ENCODE measurements around the gene NID2.
A peak's percentile ranks its signal among the peaks of the same experiment; 100 is the strongest.

The NID2 gene

GRCh38 chr14:52033101-52033642 lies 35.7 kb downstream of the NID2 start:
- DNase-seq (ENCODE audit: low read depth, low spot score), result no peak
- no peak overlapping the region for H3K27ac ChIP-seq

- DNase-seq (ENCODE audit: low read depth, low spot score), result no peak
Observed at GRCh38 chr14:52032204-52032801, 36.6 kb downstream of the NID2 start.

GRCh38 chr14:52031781-52032180 lies 37.1 kb downstream of the NID2 start:
- DNase-seq (ENCODE audit: low read depth, low spot score), result no peak
- no peak overlapping the region for H3K27ac ChIP-seq

More at GRCh38 chr14:52032204-52032801, 36.6 kb downstream of the NID2 start:
- no peak overlapping the region for H3K27ac ChIP-seq

GRCh38 chr14:52029881-52030280 lies 39.0 kb downstream of the NID2 start:
- H3K27ac ChIP-seq, result no peak overlapping the region
- no peak for DNase-seq (ENCODE audit: low read depth, low spot score)

- no peak for DNase-seq (ENCODE audit: low read depth, low spot score)
- H3K27ac ChIP-seq, result no peak overlapping the region
Observed at GRCh38 chr14:52026901-52027300, 42.0 kb downstream of the NID2 start.

GRCh38 chr14:52026017-52026660 lies 42.7 kb downstream of the NID2 start:
- no peak overlapping the region for H3K27ac ChIP-seq

GRCh38 chr14:52025310-52025709 lies 43.5 kb downstream of the NID2 start:
- H3K27ac ChIP-seq, result peak overlapping the region; percentile 31
- DNase-seq (ENCODE audit: low read depth, low spot score), result no peak

More at GRCh38 chr14:52026017-52026660, 42.7 kb downstream of the NID2 start:
- DNase-seq (ENCODE audit: low read depth, low spot score), result no peak

GRCh38 chr14:52023518-52023917 lies 45.3 kb downstream of the NID2 start:
- H3K27ac ChIP-seq, result no peak overlapping the region
- no peak for DNase-seq (ENCODE audit: low read depth, low spot score)

GRCh38 chr14:52021957-52022600 lies 46.8 kb downstream of the NID2 start:
- no peak for DNase-seq (ENCODE audit: low read depth, low spot score)

DNA sequence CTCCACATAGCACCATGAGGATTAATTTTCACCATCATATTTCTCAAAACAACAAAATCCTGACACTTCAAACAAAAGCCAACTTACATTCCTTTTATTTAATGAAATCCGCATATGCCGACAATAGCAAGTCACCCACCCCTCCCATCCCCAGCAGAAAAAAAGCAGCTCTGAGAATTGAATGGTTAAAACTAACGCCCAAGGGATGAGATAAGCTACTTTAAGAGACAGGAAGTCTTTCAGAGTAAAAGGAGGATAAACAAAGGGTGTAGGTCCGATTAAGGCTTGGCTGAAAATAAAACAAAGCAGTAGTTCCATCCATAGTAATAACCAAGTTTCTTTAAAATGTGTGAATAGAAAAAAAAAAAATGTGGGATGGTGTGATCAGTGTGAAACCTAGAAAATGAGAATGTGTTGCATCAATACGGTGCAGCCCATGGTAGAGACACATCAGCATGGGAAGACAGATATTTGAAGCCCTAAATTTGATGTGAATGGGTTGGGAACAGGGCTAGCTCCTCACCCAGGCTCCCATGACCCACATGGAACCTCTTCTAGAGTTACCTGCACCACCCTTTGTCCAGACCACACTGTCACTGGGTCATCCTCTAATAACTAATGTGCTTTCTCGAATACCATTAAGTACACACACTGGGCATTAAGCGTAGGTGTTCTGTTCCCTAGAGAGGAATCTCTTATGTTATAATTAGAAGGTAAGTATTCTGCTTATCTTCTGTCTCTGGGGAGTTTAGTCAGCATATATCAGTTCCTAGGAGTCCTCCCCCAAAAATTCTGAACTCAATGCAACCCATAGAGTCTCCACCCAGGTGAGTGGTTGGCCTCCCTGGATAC lies 47.8 kb downstream of the NID2 start:
- DNase-seq (ENCODE audit: low read depth, low spot score), result no peak
- H3K27ac ChIP-seq, result no peak overlapping the region

More at GRCh38 chr14:52021957-52022600, 46.8 kb downstream of the NID2 start:
- no peak overlapping the region for H3K27ac ChIP-seq

DNA sequence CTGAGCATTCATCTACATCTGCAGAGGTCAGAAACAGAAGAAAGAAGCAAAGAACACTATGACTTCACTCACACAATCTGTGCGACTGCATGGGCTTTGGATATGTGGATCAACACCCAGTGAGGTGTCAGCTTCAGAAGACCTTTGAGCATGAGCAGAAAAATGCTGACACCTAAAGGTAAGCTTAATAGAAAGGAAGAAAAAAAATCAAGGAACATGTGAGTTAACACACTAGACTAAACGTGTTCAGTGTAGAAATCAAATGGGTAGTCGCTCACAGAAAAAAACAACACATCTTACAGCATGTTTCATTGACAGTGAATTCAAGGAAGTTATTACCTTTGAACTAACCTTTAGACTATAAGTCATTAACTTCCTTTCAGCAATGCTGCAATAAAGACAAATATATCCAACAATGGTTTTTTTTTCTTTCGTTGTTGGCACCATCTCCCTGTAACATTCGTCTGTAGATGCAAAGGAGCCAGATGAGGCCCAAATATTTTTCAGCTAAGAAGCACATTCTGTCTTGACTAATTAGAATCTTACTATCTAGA lies 48.6 kb downstream of the NID2 start:
- DNase-seq (ENCODE audit: low read depth, low spot score), result no peak
- H3K27ac ChIP-seq, result no peak overlapping the region

DNA sequence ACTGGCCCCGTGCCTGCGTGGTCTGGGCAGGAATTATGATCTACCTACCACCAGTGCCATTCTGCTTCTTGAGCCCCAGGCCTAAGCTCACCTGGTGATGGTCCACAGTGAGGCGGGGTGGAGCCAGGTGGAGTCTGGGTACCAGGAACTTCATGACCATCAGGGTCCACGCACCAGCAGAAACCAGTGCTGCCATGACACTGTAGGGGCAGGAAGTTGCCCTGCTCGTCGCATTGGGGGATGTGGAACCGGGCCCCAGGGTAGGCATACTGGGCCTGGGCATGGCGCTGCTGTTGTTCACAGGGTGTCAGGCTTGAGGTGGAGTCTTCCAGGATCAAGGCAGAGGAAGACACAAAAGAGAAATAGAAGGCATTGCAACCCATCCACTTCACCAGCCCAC lies 49.9 kb downstream of the NID2 start:
- H3K27ac ChIP-seq, result no peak overlapping the region
- DNase-seq (ENCODE audit: low read depth, low spot score), result no peak

DNA sequence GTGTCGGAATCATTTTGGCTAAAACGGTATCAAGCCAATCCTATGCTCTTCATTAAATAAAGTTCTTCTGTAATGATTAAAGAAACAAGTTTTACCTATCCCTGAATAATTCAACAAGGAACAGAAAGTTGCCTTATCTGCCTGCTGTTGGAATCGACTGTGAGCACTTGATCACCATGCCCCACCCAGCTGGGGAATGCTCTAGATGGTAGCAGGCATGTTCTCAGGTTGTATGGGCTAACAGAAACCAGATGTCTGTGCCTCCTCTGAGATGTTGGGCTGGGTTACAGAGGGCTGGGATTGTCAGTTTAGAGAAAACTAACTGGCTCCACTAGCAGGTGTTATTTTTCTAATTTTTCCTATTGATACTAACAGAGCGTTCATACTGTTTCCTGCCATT lies 50.6 kb downstream of the NID2 start:
- DNase-seq (ENCODE audit: low read depth, low spot score), result peak; percentile 29

GRCh38 chr14:52015411-52016030 lies 53.3 kb downstream of the NID2 start:
- no peak overlapping the region for H3K27ac ChIP-seq
- DNase-seq (ENCODE audit: low read depth, low spot score), result no peak

More for the DNA sequence above, 50.6 kb downstream of the NID2 start:
- no peak overlapping the region for H3K27ac ChIP-seq

DNA sequence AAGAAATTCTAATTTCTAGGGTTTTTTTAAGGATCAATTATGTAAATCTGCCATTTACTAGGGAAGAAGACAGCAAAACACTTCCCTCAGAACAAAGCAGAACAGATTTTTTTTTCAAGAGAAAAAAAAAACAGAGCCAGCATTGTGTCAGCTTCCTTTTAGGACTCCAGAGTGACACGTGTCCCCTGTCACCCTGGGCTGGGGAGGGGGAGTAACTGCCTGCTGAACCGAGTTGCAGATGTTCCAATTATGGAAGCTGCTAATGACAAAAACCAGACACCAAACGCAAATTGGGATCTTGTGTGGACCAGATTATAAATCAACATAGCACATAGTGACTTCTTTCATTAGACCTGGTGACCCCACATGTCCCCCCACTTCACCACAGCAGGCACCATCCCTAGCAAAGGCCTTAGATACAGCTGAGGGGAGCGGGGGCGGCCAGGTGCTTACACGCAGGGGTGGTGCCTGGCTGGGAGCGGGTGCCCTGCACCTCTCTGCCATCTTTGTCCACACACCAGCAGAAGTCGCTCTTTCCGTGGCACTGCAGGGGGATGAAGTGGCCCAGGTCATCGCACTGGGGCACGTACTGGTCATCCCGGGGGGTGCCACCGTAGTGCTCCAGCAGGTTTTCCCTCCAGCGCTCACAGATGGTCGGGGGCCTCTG lies 54.1 kb downstream of the NID2 start:
- DNase-seq (ENCODE audit: low read depth, low spot score), result no peak
- no peak overlapping the region for H3K27ac ChIP-seq

DNA sequence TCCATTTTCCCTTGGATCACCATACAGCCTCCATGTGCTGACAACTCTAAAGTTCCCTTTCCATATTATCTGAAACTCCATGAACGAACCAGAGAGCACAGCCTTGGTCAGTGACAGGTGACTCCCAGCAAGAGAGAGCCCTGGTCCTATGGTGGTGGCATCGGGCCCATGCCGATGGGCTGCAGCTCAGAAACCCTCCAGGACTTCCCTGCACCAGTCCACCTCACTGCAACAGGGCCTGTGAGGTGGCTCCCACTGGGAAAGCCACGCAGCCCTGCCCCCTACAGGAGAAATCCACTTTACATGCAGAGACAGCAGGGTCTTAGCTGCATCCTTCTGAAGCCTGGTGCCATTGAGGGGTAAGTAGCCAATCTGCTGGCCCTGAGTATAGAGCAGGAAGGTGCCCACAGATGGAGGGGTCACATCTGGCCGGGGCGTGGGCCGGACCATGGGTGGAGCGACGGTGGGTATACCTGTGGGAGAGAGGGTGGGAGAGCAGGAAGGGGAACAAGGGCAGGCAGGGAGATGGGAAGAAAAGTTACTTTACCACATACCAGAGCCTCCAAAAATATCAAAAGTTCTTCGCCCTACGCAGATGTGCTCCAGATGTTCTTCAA lies 54.8 kb downstream of the NID2 start:
- no peak overlapping the region for H3K27ac ChIP-seq
- no peak for DNase-seq (ENCODE audit: low read depth, low spot score)

GRCh38 chr14:52012635-52013034 lies 56.2 kb downstream of the NID2 start:
- no peak overlapping the region for H3K27ac ChIP-seq
- no peak for DNase-seq (ENCODE audit: low read depth, low spot score)

DNA sequence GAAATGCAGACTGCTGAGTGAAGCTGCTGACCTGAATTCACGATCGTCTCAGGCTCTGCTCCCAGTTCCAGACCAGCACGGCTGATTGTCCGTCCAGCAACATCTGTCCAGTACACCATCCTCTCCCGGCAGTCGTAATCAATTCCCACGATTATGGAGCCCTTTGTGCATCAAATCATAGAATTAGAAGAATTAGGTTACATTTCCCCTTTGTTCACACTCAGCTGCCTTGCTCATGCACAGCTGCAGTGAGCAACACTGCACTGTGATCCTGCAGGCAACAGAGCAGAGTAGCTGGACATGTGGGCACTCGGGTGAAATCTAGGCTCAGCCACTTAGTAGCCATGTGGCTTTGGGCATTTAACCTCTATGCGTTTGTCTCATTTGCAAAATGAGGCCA lies 57.3 kb downstream of the NID2 start:
- H3K27ac ChIP-seq, result no peak overlapping the region
- no peak for DNase-seq (ENCODE audit: low read depth, low spot score)

All from epithelial cell of prostate (primary cell).